ENCODE results near the gene SLC38A3. TPM values are rescaled to one million over a fixed set of nuclear protein-coding genes. Genes with fewer than 3 reads are reported as not detected.
"Not testable (repeated sequence)": the region's sequence is repeated elsewhere in the genome, so short reads cannot be mapped to it uniquely, and the experiment has no call there.

The SLC38A3 gene
- total RNA-seq, 1 experiment from 2014 or later, result not detected

- H4K20me1 ChIP-seq (ENCODE audit: insufficient read depth, low read depth, low read length), result peaks cover 54% of the 10 kb centered on the region
- H3K79me2 ChIP-seq (ENCODE audit: low read length), result peaks cover 89% of the 10 kb centered on the region
These were observed 37.9 kb downstream of the SLC38A3 start for GRCh38 chr3:50242851-50243542.

GRCh38 chr3:50243543-50243895, 38.4 kb downstream of the SLC38A3 start:
- no peaks in the 10 kb centered on the region for H3K9me3 ChIP-seq (ENCODE audit: low read length)

More at GRCh38 chr3:50242851-50243542, 37.9 kb downstream of the SLC38A3 start:
- peak; percentile 90 for DNase-seq
- Histone ChIP-seq H3K4me3 (ENCODE audit: low read length) (peak overlapping the region; percentile 40; the same call in 1 of the 2 replicates), H3K27ac (ENCODE audit: low read length) (peak overlapping the region; percentile 93), H3K4me2 (ENCODE audit: low read depth, low read length, poor library complexity, severe bottlenecking) (peak overlapping the region; percentile 63), H3K9me2 (replicated peaks; ENCODE audit: insufficient read depth, low read length) (no peaks in the 10 kb centered on the region), H3K9me3 (ENCODE audit: low read length) (no peaks in the 10 kb centered on the region), H2AFZ (ENCODE audit: low read length) (no peak overlapping the region), H3K27me3 (ENCODE audit: low read length) (no peaks in the 10 kb centered on the region), H3K36me3 (ENCODE audit: insufficient read depth, low read length) (peaks cover 10% of the 10 kb centered on the region; the same call in 1 of the 2 replicates), H3K4me1 (ENCODE audit: low read length) (peaks cover 91% of the 10 kb centered on the region), H3K9ac (ENCODE audit: low read length) (peak overlapping the region; percentile 60)

GRCh38 chr3:50244813-50245212, 39.7 kb downstream of the SLC38A3 start:
- peak overlapping the region; percentile 11; the same call in 1 of the 2 replicates for H3K9ac ChIP-seq (ENCODE audit: low read length)
- not testable (repeated sequence) for H3K4me3 ChIP-seq (ENCODE audit: low read length); H3K27me3 ChIP-seq (ENCODE audit: low read length); H2AFZ ChIP-seq (ENCODE audit: low read length); H3K36me3 ChIP-seq (ENCODE audit: insufficient read depth, low read length); DNase-seq; H3K9me2 ChIP-seq (replicated peaks; ENCODE audit: insufficient read depth, low read length); H3K4me2 ChIP-seq (ENCODE audit: low read depth, low read length, poor library complexity, severe bottlenecking); H3K9me3 ChIP-seq (ENCODE audit: low read length)
- peaks cover 54% of the 10 kb centered on the region; the same call in 1 of the 2 replicates for H4K20me1 ChIP-seq (ENCODE audit: insufficient read depth, low read depth, low read length)
- H3K4me1 ChIP-seq (ENCODE audit: low read length), result peaks cover 84% of the 10 kb centered on the region
- peaks cover 89% of the 10 kb centered on the region for H3K79me2 ChIP-seq (ENCODE audit: low read length)
- peak overlapping the region; percentile 54 for H3K27ac ChIP-seq (ENCODE audit: low read length)

More at GRCh38 chr3:50243543-50243895, 38.4 kb downstream of the SLC38A3 start:
- H3K4me2 ChIP-seq (ENCODE audit: low read depth, low read length, poor library complexity, severe bottlenecking), result peak overlapping the region; percentile 63
- peaks cover 10% of the 10 kb centered on the region; the same call in 1 of the 2 replicates for H3K36me3 ChIP-seq (ENCODE audit: insufficient read depth, low read length)
- no peak for DNase-seq
- H4K20me1 ChIP-seq (ENCODE audit: insufficient read depth, low read depth, low read length), result peaks cover 55% of the 10 kb centered on the region
- peaks cover 91% of the 10 kb centered on the region for H3K4me1 ChIP-seq (ENCODE audit: low read length)
- H3K27ac ChIP-seq (ENCODE audit: low read length), result peak overlapping the region; percentile 93
- peak overlapping the region; percentile 60 for H3K9ac ChIP-seq (ENCODE audit: low read length)
- no peak overlapping the region for H3K4me3 ChIP-seq (ENCODE audit: low read length)
- peaks cover 89% of the 10 kb centered on the region for H3K79me2 ChIP-seq (ENCODE audit: low read length)
- H2AFZ ChIP-seq (ENCODE audit: low read length), result no peak overlapping the region
- no peaks in the 10 kb centered on the region for H3K9me2 ChIP-seq (replicated peaks; ENCODE audit: insufficient read depth, low read length)
- H3K27me3 ChIP-seq (ENCODE audit: low read length), result no peaks in the 10 kb centered on the region

- Histone ChIP-seq H3K9me2 (replicated peaks; ENCODE audit: insufficient read depth, low read length) (no peaks in the 10 kb centered on the region), H3K9me3 (ENCODE audit: low read length) (no peaks in the 10 kb centered on the region), H3K4me2 (ENCODE audit: low read depth, low read length, poor library complexity, severe bottlenecking) (peak overlapping the region; percentile 76), H3K79me2 (ENCODE audit: low read length) (peaks cover 89% of the 10 kb centered on the region), H3K27me3 (ENCODE audit: low read length) (no peaks in the 10 kb centered on the region), H3K4me3 (ENCODE audit: low read length) (peak overlapping the region; percentile 66; the same call in 1 of the 2 replicates), H4K20me1 (ENCODE audit: insufficient read depth, low read depth, low read length) (peaks cover 54% of the 10 kb centered on the region; the same call in 1 of the 2 replicates), H3K27ac (ENCODE audit: low read length) (peak overlapping the region; percentile 72), H3K4me1 (ENCODE audit: low read length) (peaks cover 81% of the 10 kb centered on the region), H2AFZ (ENCODE audit: low read length) (no peak overlapping the region), H3K36me3 (ENCODE audit: insufficient read depth, low read length) (no peaks in the 10 kb centered on the region), H3K9ac (ENCODE audit: low read length) (peak overlapping the region; percentile 69)
- no peak for DNase-seq
These were observed 40.2 kb downstream of the SLC38A3 start for GRCh38 chr3:50245251-50245745.

GRCh38 chr3:50245831-50246516, 40.9 kb downstream of the SLC38A3 start:
- peak overlapping the region; percentile 66 for H3K4me3 ChIP-seq (ENCODE audit: low read length)
- H3K27me3 ChIP-seq (ENCODE audit: low read length), result no peaks in the 10 kb centered on the region
- H3K4me2 ChIP-seq (ENCODE audit: low read depth, low read length, poor library complexity, severe bottlenecking), result peak overlapping the region; percentile 76
- H3K9me2 ChIP-seq (replicated peaks; ENCODE audit: insufficient read depth, low read length), result no peaks in the 10 kb centered on the region
- no peaks in the 10 kb centered on the region for H3K36me3 ChIP-seq (ENCODE audit: insufficient read depth, low read length)
- H3K27ac ChIP-seq (ENCODE audit: low read length), result peak overlapping the region; percentile 72
- no peak overlapping the region for H2AFZ ChIP-seq (ENCODE audit: low read length)
- peaks cover 88% of the 10 kb centered on the region for H3K79me2 ChIP-seq (ENCODE audit: low read length)
- peaks cover 56% of the 10 kb centered on the region; the same call in 1 of the 2 replicates for H4K20me1 ChIP-seq (ENCODE audit: insufficient read depth, low read depth, low read length)
- peak overlapping the region; percentile 69 for H3K9ac ChIP-seq (ENCODE audit: low read length)
- H3K9me3 ChIP-seq (ENCODE audit: low read length), result no peaks in the 10 kb centered on the region
- H3K4me1 ChIP-seq (ENCODE audit: low read length), result peaks cover 77% of the 10 kb centered on the region
- peak; percentile 96 for DNase-seq

- no peaks in the 10 kb centered on the region for H3K9me3 ChIP-seq (ENCODE audit: low read length)
- peaks cover 56% of the 10 kb centered on the region; the same call in 1 of the 2 replicates for H4K20me1 ChIP-seq (ENCODE audit: insufficient read depth, low read depth, low read length)
- H3K9me2 ChIP-seq (replicated peaks; ENCODE audit: insufficient read depth, low read length), result no peaks in the 10 kb centered on the region
- peak overlapping the region; percentile 72 for H3K27ac ChIP-seq (ENCODE audit: low read length)
- H3K79me2 ChIP-seq (ENCODE audit: low read length), result peaks cover 88% of the 10 kb centered on the region
- peak overlapping the region; percentile 76 for H3K4me2 ChIP-seq (ENCODE audit: low read depth, low read length, poor library complexity, severe bottlenecking)
- H3K9ac ChIP-seq (ENCODE audit: low read length), result peak overlapping the region; percentile 69
- no peak overlapping the region for H2AFZ ChIP-seq (ENCODE audit: low read length)
- DNase-seq, result peak; percentile 72
- peaks cover 72% of the 10 kb centered on the region for H3K4me1 ChIP-seq (ENCODE audit: low read length)
- peak overlapping the region; percentile 66; the same call in 1 of the 2 replicates for H3K4me3 ChIP-seq (ENCODE audit: low read length)
- no peaks in the 10 kb centered on the region for H3K27me3 ChIP-seq (ENCODE audit: low read length)
- 0 out of 2 replicates have a peak, but pooled peaks cover 3% of the 10 kb centered on the region for H3K36me3 ChIP-seq (ENCODE audit: insufficient read depth, low read length)
These were observed 41.5 kb downstream of the SLC38A3 start for GRCh38 chr3:50246517-50246954.

GRCh38 chr3:50248387-50248786, 43.3 kb downstream of the SLC38A3 start:
- no peaks in the 10 kb centered on the region for H3K9me3 ChIP-seq (ENCODE audit: low read length)
- no peak overlapping the region for H2AFZ ChIP-seq (ENCODE audit: low read length)
- peak overlapping the region; percentile 13; the same call in 1 of the 2 replicates for H3K9ac ChIP-seq (ENCODE audit: low read length)
- no peak overlapping the region for H3K4me3 ChIP-seq (ENCODE audit: low read length)
- no peak for DNase-seq
- H3K27ac ChIP-seq (ENCODE audit: low read length), result peak overlapping the region; percentile 43
- H3K4me1 ChIP-seq (ENCODE audit: low read length), result peaks cover 53% of the 10 kb centered on the region
- peaks cover 57% of the 10 kb centered on the region for H4K20me1 ChIP-seq (ENCODE audit: insufficient read depth, low read depth, low read length)
- H3K27me3 ChIP-seq (ENCODE audit: low read length), result no peaks in the 10 kb centered on the region
- H3K4me2 ChIP-seq (ENCODE audit: low read depth, low read length, poor library complexity, severe bottlenecking), result peak overlapping the region; percentile 22
- H3K36me3 ChIP-seq (ENCODE audit: insufficient read depth, low read length), result 0 out of 2 replicates have a peak, but pooled peaks cover 3% of the 10 kb centered on the region
- H3K9me2 ChIP-seq (replicated peaks; ENCODE audit: insufficient read depth, low read length), result no peaks in the 10 kb centered on the region
- H3K79me2 ChIP-seq (ENCODE audit: low read length), result peaks cover 76% of the 10 kb centered on the region

- H3K27ac ChIP-seq (ENCODE audit: low read length), result no peak overlapping the region
- H3K9ac ChIP-seq (ENCODE audit: low read length), result no peak overlapping the region
- DNase-seq, result no peak
- no peak overlapping the region for H2AFZ ChIP-seq (ENCODE audit: low read length)
- H4K20me1 ChIP-seq (ENCODE audit: insufficient read depth, low read depth, low read length), result peaks cover 57% of the 10 kb centered on the region
- peaks cover 69% of the 10 kb centered on the region for H3K79me2 ChIP-seq (ENCODE audit: low read length)
- H3K9me2 ChIP-seq (replicated peaks; ENCODE audit: insufficient read depth, low read length), result no peaks in the 10 kb centered on the region
- H3K27me3 ChIP-seq (ENCODE audit: low read length), result no peaks in the 10 kb centered on the region
- H3K4me2 ChIP-seq (ENCODE audit: low read depth, low read length, poor library complexity, severe bottlenecking), result no peak overlapping the region
- H3K9me3 ChIP-seq (ENCODE audit: low read length), result no peaks in the 10 kb centered on the region
- peaks cover 47% of the 10 kb centered on the region for H3K4me1 ChIP-seq (ENCODE audit: low read length)
- no peak overlapping the region for H3K4me3 ChIP-seq (ENCODE audit: low read length)
- 0 out of 2 replicates have a peak, but pooled peaks cover 3% of the 10 kb centered on the region for H3K36me3 ChIP-seq (ENCODE audit: insufficient read depth, low read length)
These were observed 44.4 kb downstream of the SLC38A3 start for GRCh38 chr3:50249457-50249856.
